ENCODE results near the gene HERC4.

DNA sequence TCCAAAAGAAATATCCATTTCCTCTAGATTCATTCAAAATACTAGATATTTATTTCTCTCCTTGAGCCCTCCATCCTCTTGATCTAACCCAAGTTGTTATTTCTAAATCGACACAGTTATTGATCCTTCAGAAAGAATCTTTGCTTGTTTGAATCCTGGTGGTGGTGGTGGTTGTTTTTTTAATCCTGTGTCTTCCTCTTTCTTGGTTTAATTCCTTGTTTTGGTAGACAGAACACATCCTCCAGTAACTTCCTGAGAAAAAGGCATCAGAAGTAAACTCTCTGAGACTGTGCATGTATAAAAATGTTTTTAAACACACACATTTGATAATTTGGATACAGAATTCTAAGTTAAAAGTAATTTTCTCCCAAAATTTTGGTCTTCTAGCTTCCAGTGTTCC, 140.7 kb downstream of the HERC4 start:
- TF ChIP-seq EZH2 (IDR thresholded peaks at IDR 0.05; ENCODE audit: insufficient read depth, low read length): no peak
- TF ChIP-seq, protein P1, sequence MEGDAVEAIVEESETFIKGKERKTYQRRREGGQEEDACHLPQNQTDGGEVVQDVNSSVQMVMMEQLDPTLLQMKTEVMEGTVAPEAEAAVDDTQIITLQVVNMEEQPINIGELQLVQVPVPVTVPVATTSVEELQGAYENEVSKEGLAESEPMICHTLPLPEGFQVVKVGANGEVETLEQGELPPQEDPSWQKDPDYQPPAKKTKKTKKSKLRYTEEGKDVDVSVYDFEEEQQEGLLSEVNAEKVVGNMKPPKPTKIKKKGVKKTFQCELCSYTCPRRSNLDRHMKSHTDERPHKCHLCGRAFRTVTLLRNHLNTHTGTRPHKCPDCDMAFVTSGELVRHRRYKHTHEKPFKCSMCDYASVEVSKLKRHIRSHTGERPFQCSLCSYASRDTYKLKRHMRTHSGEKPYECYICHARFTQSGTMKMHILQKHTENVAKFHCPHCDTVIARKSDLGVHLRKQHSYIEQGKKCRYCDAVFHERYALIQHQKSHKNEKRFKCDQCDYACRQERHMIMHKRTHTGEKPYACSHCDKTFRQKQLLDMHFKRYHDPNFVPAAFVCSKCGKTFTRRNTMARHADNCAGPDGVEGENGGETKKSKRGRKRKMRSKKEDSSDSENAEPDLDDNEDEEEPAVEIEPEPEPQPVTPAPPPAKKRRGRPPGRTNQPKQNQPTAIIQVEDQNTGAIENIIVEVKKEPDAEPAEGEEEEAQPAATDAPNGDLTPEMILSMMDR (IDR thresholded peaks at IDR 0.05; ENCODE audit: insufficient read depth, low read depth, low read length): no peak

Measured in astrocyte (in vitro differentiated cells and primary cell).